Gastroesophageal sphincter (tissue), 3 donors: ENCODE data around the gene UBA3.

Experiments used
- CTCF ChIP-seq, 4 experiments: fragments of 200-600 bp in 2 of 4; fragments of 450-650 bp in 2 of 4; sonication (generic) in 1 of 4; IDR thresholded peaks; one replicate each; pipeline ENCODE4 v1.5.1; 2017 to 2019; ENCODE audit warnings: antibody characterized with exemption in 4 of 4, mild to moderate bottlenecking in 2 of 4, moderate library complexity in 2 of 4
- EP300 ChIP-seq: sonication (generic); formaldehyde crosslinking; IDR thresholded peaks from one replicate; pipeline ENCODE4 v1.6.1; 2017; ENCODE audit warnings: antibody characterized with exemption, mild to moderate bottlenecking
- POLR2A ChIP-seq, 2 donors: fragments of 450-650 bp; IDR thresholded peaks; one replicate each; pipeline ENCODE4 v1.6.1; 2017; ENCODE audit warnings: antibody characterized with exemption in 2 of 2, mild to moderate bottlenecking in 2 of 2, moderate library complexity in 1 of 2
- POLR2AphosphoS5 ChIP-seq: sonication (generic); formaldehyde crosslinking; IDR thresholded peaks from one replicate; pipeline ENCODE4 v1.6.1; 2017; ENCODE audit warnings: antibody characterized with exemption

- TF ChIP-seq CTCF (IDR thresholded peaks at IDR 0.05) = no peak
- no peak for TF ChIP-seq POLR2A (IDR thresholded peaks at IDR 0.05)
- no peak for TF ChIP-seq POLR2AphosphoS5
- TF ChIP-seq EP300 = no peak
Measured at GRCh38 chr3:69014022-69014580, 66.1 kb downstream of the UBA3 start.
